ENCODE data around the gene CBLN3.

The CBLN3 gene

DNA sequence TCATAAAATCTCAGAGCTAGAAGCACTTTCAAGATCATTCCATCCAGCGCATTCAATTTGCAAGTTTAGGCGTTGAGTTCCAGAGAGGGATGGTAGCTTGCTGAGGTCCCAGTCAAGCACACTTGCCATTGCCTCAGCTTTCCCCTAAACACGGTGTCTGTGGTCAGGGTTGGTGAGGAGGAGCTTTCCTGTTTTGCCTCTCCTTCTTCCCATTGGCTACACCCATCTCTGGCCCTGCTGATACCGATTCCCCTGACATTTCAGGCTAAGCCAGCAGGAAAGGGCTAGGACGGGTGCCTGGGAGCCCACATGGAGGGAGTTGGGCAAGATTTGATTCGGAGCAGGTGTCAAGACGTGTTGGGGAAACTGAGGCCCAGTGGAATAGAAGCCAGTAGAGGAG is 52.3 kb downstream of the CBLN3 start:
- H3K9me3 Mint-ChIP-seq = no peaks in the 10 kb centered on the region
- H3K27me3 Mint-ChIP-seq (ENCODE audit: low read depth) = peaks cover 8% of the 10 kb centered on the region
- no peak overlapping the region for H3K27ac Mint-ChIP-seq
- H3K4me1 Mint-ChIP-seq (ENCODE audit: low read depth) = no peaks in the 10 kb centered on the region
- H3K36me3 Mint-ChIP-seq (ENCODE audit: low read depth) = no peaks in the 10 kb centered on the region
- H3K4me3 Mint-ChIP-seq = no peak overlapping the region

Measured in T-helper 1 cell treated with Interleukin-12 subunit alpha and Interleukin-12 subunit beta and Interleukin-4 antibody, amounts not matched to agents 30 μg/mL and 1 μg/mL, for 36 hours (primary cell).